Measurements from ENCODE around the gene RAB20.
"Not testable (repeated sequence)": the region's sequence is repeated elsewhere in the genome, so short reads cannot be mapped to it uniquely, and the experiment has no call there.

RAB20 gene

GRCh38 chr13:110561344-110562035 is at the start of gene RAB20:
Gene RAB20 (minus strand): TSS chr13:110561722. CDS start chr13:110561519, 203 bp downstream.
- peak within 1 kb of the TSS; percentile 81 for H3K4me3 ChIP-seq (ENCODE audit: low read length)
- no peak for TF ChIP-seq CTCF (conservative IDR thresholded peaks at IDR 0.05; ENCODE audit: low read length)
- peak; percentile 75 for DNase-seq (ENCODE audit: low read depth)

- no peak overlapping the region for H3K4me3 ChIP-seq (ENCODE audit: low read length)
- DNase-seq (ENCODE audit: low read depth): no peak
- TF ChIP-seq CTCF (conservative IDR thresholded peaks at IDR 0.05; ENCODE audit: low read length): no peak
These were observed 49.6 kb upstream of the RAB20 start for GRCh38 chr13:110610955-110611595.

- H3K4me3 ChIP-seq (ENCODE audit: low read length): no peak overlapping the region
- DNase-seq (ENCODE audit: low read depth): no peak
- no peak for TF ChIP-seq CTCF (conservative IDR thresholded peaks at IDR 0.05; ENCODE audit: low read length)
These were observed 46.2 kb upstream of the RAB20 start for GRCh38 chr13:110607675-110608224.

- H3K4me3 ChIP-seq (ENCODE audit: low read length); DNase-seq (ENCODE audit: low read depth): not testable (repeated sequence)
These were observed 44.8 kb upstream of the RAB20 start for GRCh38 chr13:110606281-110606680.

- TF ChIP-seq CTCF (conservative IDR thresholded peaks at IDR 0.05; ENCODE audit: low read length): no peak
- H3K4me3 ChIP-seq (ENCODE audit: low read length): no peak overlapping the region
- DNase-seq (ENCODE audit: low read depth): no peak
These were observed 43.6 kb upstream of the RAB20 start for GRCh38 chr13:110605132-110605531.

- no peak for DNase-seq (ENCODE audit: low read depth)
- H3K4me3 ChIP-seq (ENCODE audit: low read length): no peak overlapping the region
- TF ChIP-seq CTCF (conservative IDR thresholded peaks at IDR 0.05; ENCODE audit: low read length): no peak
These were observed 39.5 kb upstream of the RAB20 start for GRCh38 chr13:110600980-110601379.

GRCh38 chr13:110600261-110600819 is 38.8 kb upstream of the RAB20 start:
- no peak for DNase-seq (ENCODE audit: low read depth)
- no peak for TF ChIP-seq CTCF (conservative IDR thresholded peaks at IDR 0.05; ENCODE audit: low read length)
- no peak overlapping the region for H3K4me3 ChIP-seq (ENCODE audit: low read length)
